Stimulated activated CD8-positive, alpha-beta memory T cell treated with anti-CD3 and anti-CD28 coated beads, Interleukin-15, amount 100 ng/mL, for 1 hour (primary cell): ENCODE data around the gene ATXN1.
"Not testable (repeated sequence)": the region's sequence is repeated elsewhere in the genome, so short reads cannot be mapped to it uniquely, and the experiment has no call there.

ENCODE experiments used
- DNase-seq: peaks from one replicate; pipeline ENCODE4 v3.0.0-alpha.2; 2020; ENCODE audit warnings: low read depth

Gene ATXN1

GRCh38 chr6:16760516-16761470 is at the start of gene ATXN1:
TSS of gene ATXN1 (minus strand) at chr6:16761460.
- DNase-seq, result peak; percentile 16

GRCh38 chr6:16810411-16810810 is 49.2 kb upstream of the ATXN1 start:
- DNase-seq, result no peak

- no peak for DNase-seq
These were observed 48.6 kb upstream of the ATXN1 start for GRCh38 chr6:16809753-16810358.

GRCh38 chr6:16807956-16808355 is 46.7 kb upstream of the ATXN1 start:
- no peak for DNase-seq

GRCh38 chr6:16806363-16806762 is 45.1 kb upstream of the ATXN1 start:
- no peak for DNase-seq

GRCh38 chr6:16805243-16805950 is 44.1 kb upstream of the ATXN1 start:
- DNase-seq, result no peak

- DNase-seq, result no peak
These were observed 43.4 kb upstream of the ATXN1 start for GRCh38 chr6:16804546-16805242.

GRCh38 chr6:16803294-16804200 is 42.3 kb upstream of the ATXN1 start:
- DNase-seq, result no peak

GRCh38 chr6:16802071-16802470 is 40.8 kb upstream of the ATXN1 start:
- DNase-seq, result no peak

- DNase-seq, result no peak
These were observed 39.7 kb upstream of the ATXN1 start for GRCh38 chr6:16800942-16801341.

- DNase-seq, result no peak
These were observed 39.1 kb upstream of the ATXN1 start for GRCh38 chr6:16800341-16800740.

GRCh38 chr6:16799279-16800193 is 38.3 kb upstream of the ATXN1 start:
- no peak for DNase-seq

GRCh38 chr6:16793828-16794412 is 32.7 kb upstream of the ATXN1 start:
- no peak for DNase-seq

- DNase-seq, result no peak
These were observed 28.2 kb upstream of the ATXN1 start for GRCh38 chr6:16789329-16790038.

- no peak for DNase-seq
These were observed 25.9 kb upstream of the ATXN1 start for GRCh38 chr6:16787128-16787682.

- DNase-seq, result no peak
These were observed 24.2 kb upstream of the ATXN1 start for GRCh38 chr6:16785496-16785895.

- DNase-seq, result not testable (repeated sequence)
These were observed 23.7 kb upstream of the ATXN1 start for GRCh38 chr6:16784957-16785356.

- DNase-seq, result no peak
These were observed 22.8 kb upstream of the ATXN1 start for GRCh38 chr6:16783952-16784565.
